ENCODE measurements around the gene FOXJ1. TPM values are rescaled to one million over a fixed set of nuclear protein-coding genes. Genes with fewer than 3 reads are reported as not detected.

Gene FOXJ1
- total and polyA plus RNA-seq, 2 donors = 0.90 to 1.4 TPM

DNA sequence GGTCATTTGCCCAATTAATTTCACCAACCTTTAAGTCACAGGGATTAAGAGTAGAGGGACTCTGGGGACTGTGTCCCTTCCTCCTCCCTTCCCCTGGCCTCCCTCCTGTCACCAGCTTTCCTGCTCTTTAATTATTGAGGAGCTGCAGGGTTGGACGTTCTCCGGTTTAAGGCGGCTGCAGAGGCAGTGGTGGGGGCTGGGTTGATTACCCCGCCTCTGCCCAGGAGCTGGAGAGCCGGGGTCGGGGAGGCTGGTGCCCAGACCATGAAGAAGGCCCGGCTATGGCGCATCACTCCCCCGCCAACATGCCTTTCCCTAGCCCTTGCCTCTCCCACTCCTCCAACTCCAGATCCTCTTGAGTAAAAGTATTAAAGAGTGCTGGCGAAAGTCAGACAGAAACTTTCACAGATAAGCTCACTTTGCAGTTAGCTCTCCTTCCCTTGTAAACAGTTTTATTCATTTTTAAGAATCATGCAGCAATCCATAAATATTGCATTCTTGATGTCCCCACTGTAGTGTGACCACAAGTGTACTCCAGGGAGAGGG lies 1.1 kb upstream of the FOXJ1 start:
- no peaks in the 10 kb centered on the region for H3K4me1 ChIP-seq (ENCODE audit: insufficient read depth)
- no peak for DNase-seq (ENCODE audit: extremely low spot score)
- no peak overlapping the region for H3K4me3 ChIP-seq (ENCODE audit: low read depth, low read length)
- no peak overlapping the region for H3K27ac ChIP-seq (ENCODE audit: low read depth)
- H3K36me3 ChIP-seq (ENCODE audit: insufficient read depth) = no peaks in the 10 kb centered on the region
- 63% methylated on average over 10 of the region's 10 CpGs for WGBS

DNA sequence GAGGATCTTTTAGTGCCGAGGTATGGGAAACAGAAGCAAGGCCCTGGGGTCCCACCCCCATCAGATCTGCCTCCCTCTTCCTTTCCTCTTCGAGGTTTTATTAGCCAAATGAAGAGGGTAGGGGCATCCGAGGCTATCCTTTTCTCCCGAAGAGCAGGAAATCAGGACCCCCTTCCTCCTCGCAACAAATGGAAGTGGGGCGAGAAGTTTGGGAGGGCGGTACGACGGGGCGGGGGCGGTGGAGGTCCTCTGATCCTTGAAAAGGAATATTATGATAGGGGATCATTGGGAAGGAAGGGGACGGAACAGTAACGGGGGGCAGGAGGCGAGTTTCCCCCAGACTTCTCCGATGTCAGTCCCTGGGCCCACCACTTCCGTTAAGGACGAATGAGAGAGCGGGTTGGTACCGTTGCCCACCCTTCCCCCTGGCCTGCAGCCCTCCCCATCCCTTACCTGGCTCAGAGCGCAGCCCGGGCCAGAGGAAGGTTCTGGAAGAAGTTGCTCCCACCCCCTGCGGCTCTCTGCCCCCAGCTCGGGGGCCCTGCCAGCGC lies 309 bp downstream of the FOXJ1 start:
- WGBS = 6% methylated on average over 24 of the region's 24 CpGs
- H3K27ac ChIP-seq (ENCODE audit: low read depth) = no peak overlapping the region
- peak overlapping the region; percentile 36 for H3K4me3 ChIP-seq (ENCODE audit: low read depth, low read length)
- H3K36me3 ChIP-seq (ENCODE audit: insufficient read depth) = no peaks in the 10 kb centered on the region
- no peaks in the 10 kb centered on the region for H3K4me1 ChIP-seq (ENCODE audit: insufficient read depth)
- no peak for DNase-seq (ENCODE audit: extremely low spot score)

- no peak overlapping the region for H3K4me3 ChIP-seq (ENCODE audit: low read depth, low read length)
Observed at GRCh38 chr17:76139801-76140660, 1.0 kb downstream of the FOXJ1 start.

GRCh38 chr17:76138896-76139752 lies 1.9 kb downstream of the FOXJ1 start:
- WGBS = 57% methylated on average over 15 of the region's 15 CpGs
- Histone ChIP-seq H3K27ac (ENCODE audit: low read depth) (no peak overlapping the region), H3K4me1 (ENCODE audit: insufficient read depth) (no peaks in the 10 kb centered on the region), H3K4me3 (ENCODE audit: low read depth, low read length) (no peak overlapping the region), H3K36me3 (ENCODE audit: insufficient read depth) (no peaks in the 10 kb centered on the region)
- DNase-seq (ENCODE audit: extremely low spot score) = no peak

More at GRCh38 chr17:76139801-76140660, 1.0 kb downstream of the FOXJ1 start:
- H3K27ac ChIP-seq (ENCODE audit: low read depth) = no peak overlapping the region
- WGBS = 14% methylated on average over 78 of the region's 78 CpGs
- H3K4me1 ChIP-seq (ENCODE audit: insufficient read depth) = no peaks in the 10 kb centered on the region
- DNase-seq (ENCODE audit: extremely low spot score) = no peak
- H3K36me3 ChIP-seq (ENCODE audit: insufficient read depth) = no peaks in the 10 kb centered on the region

- DNase-seq (ENCODE audit: extremely low spot score) = no peak
- Histone ChIP-seq H3K27ac (ENCODE audit: low read depth) (no peak overlapping the region), H3K4me1 (ENCODE audit: insufficient read depth) (no peaks in the 10 kb centered on the region), H3K36me3 (ENCODE audit: insufficient read depth) (no peaks in the 10 kb centered on the region), H3K4me3 (ENCODE audit: low read depth, low read length) (no peak overlapping the region)
- 34% methylated on average over 23 of the region's 23 CpGs for WGBS
Observed at GRCh38 chr17:76138234-76138895, 2.7 kb downstream of the FOXJ1 start.

DNA sequence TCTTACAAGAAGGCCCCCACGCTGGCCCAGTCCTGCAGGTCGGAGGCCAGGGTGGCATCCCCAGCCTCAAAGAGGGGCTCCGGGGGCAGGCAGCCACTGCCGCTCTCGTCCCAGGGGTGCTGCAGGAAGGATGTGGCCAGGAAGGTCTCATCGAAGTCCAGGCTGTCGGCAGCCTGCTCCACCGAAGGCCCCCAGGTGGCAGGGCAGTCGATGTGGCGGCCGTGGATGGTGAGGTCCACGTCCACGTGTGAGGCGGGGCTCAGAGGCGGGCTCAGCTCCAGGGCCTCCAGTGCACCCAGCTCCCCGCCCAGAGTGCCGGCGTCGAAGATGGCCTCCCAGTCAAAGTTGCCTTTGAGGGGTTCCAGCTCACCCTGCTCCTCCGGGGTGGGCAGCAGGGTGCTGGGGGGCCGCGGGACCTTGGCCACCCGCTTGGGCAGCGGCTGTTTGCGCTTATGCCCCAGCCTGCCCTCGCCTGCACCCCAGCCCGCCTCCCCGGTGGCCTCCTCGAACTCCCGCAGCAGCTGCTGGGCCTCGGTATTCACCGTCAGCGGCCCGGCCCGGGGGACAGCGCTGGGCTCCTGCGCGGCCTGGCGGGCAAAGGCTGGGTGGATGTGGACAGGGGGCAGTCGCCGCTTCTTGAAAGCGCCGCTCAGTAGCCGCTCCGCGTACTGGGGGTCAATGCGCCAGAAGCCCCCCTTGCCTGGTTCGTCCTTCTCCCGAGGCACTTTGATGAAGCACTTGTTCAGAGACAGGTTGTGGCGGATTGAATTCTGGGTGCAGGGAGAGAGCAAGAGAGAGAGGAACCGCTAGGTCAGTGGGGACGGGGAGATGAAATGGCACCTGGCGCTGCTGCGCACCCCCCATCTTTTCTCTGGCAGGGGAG lies 3.5 kb downstream of the FOXJ1 start:
- Histone ChIP-seq H3K27ac (ENCODE audit: low read depth) (no peak overlapping the region), H3K4me1 (ENCODE audit: insufficient read depth) (no peaks in the 10 kb centered on the region), H3K4me3 (ENCODE audit: low read depth, low read length) (no peak overlapping the region), H3K36me3 (ENCODE audit: insufficient read depth) (no peaks in the 10 kb centered on the region)
- DNase-seq (ENCODE audit: extremely low spot score) = no peak
- 46% methylated on average over 54 of the region's 54 CpGs for whole genome bisulfite sequencing

DNA sequence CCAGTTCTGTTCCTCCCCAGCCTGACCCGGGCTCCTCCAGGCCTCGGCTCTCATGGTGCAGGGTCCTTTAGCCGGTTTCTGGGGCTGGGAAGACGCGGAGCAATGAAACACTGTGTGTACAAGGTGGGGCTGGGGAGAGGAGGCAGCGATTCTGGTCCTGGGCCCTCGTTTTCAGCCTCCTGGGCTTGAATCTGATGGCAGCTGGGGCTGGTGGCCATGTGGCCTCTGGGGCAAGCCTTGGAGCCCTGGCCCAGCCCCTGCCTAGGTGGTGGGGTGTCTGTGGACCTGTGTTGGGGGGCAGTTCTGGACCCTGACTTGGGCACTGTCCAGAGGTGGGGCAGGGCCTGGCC lies 4.1 kb downstream of the FOXJ1 start:
- H3K36me3 ChIP-seq (ENCODE audit: insufficient read depth) = no peaks in the 10 kb centered on the region
- 61% methylated on average over 7 of the region's 7 CpGs for WGBS
- no peaks in the 10 kb centered on the region for H3K4me1 ChIP-seq (ENCODE audit: insufficient read depth)

DNA sequence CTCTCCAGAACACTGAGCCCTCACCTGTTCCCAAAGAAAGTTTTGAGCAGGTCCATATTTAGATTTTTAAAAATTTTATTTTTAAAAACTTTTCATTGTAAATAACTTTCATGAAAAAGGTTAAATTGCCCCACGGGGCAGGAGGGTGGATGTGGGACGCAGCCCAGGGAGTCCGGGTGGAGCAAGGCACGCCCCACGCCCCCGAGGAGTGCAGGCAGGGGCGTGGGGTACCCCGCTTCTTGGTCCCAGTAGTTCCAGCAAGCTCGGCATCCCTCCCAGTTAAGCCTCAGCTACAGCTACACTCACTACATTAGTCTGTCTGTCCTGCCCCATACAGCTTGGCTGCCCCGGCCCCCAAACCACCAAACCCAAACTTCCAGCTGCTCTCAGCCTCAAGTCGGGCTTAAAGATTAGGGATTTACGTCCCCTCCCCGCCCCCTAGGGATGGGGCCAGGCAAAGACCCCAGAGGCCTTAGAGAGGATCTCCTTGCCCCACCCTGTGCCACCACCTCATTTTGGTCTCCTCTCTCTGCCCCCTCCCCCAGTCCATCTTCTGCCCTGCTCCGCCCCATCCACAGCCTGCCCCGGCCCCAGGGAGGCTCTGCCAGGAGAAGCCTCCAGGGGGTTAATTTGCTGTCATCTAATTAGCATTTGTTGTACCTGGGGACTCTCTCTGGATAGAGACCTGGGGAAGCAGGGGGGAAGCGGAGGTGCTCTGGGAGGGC lies 4.6 kb downstream of the FOXJ1 start:
- Histone ChIP-seq H3K4me3 (ENCODE audit: low read depth, low read length) (no peak overlapping the region), H3K4me1 (ENCODE audit: insufficient read depth) (no peaks in the 10 kb centered on the region), H3K27ac (ENCODE audit: low read depth) (no peak overlapping the region), H3K36me3 (ENCODE audit: insufficient read depth) (no peaks in the 10 kb centered on the region)
- WGBS = 78% methylated on average over 16 of the region's 16 CpGs
- DNase-seq (ENCODE audit: extremely low spot score) = no peak

More for the DNA sequence above, 4.1 kb downstream of the FOXJ1 start:
- DNase-seq (ENCODE audit: extremely low spot score) = no peak
- Histone ChIP-seq H3K4me3 (ENCODE audit: low read depth, low read length) (no peak overlapping the region), H3K27ac (ENCODE audit: low read depth) (no peak overlapping the region)

DNA sequence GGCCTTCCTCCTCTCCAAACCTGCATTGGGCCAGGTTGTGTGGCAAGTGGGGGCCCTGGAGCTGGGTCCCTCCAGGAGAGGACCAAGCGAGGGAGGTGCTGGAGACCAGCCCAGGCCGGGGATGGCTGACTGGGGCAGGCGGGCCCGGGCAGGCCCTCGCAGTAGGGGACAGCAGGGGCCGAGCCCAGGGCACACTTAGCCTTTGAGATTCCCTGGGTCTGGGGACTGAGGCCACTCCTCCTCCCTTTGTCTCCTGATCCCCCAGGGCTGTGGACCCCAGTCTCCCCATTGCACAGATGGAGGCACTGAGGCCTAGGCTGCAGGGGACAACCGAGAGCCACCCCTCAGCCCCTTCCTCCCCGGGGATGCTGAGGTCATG lies 5.2 kb downstream of the FOXJ1 start:
- no peak for DNase-seq (ENCODE audit: extremely low spot score)
- no peak overlapping the region for H3K27ac ChIP-seq (ENCODE audit: low read depth)
- WGBS = 65% methylated on average over 8 of the region's 8 CpGs
- no peaks in the 10 kb centered on the region for H3K36me3 ChIP-seq (ENCODE audit: insufficient read depth)
- no peak overlapping the region for H3K4me3 ChIP-seq (ENCODE audit: low read depth, low read length)
- no peaks in the 10 kb centered on the region for H3K4me1 ChIP-seq (ENCODE audit: insufficient read depth)

DNA sequence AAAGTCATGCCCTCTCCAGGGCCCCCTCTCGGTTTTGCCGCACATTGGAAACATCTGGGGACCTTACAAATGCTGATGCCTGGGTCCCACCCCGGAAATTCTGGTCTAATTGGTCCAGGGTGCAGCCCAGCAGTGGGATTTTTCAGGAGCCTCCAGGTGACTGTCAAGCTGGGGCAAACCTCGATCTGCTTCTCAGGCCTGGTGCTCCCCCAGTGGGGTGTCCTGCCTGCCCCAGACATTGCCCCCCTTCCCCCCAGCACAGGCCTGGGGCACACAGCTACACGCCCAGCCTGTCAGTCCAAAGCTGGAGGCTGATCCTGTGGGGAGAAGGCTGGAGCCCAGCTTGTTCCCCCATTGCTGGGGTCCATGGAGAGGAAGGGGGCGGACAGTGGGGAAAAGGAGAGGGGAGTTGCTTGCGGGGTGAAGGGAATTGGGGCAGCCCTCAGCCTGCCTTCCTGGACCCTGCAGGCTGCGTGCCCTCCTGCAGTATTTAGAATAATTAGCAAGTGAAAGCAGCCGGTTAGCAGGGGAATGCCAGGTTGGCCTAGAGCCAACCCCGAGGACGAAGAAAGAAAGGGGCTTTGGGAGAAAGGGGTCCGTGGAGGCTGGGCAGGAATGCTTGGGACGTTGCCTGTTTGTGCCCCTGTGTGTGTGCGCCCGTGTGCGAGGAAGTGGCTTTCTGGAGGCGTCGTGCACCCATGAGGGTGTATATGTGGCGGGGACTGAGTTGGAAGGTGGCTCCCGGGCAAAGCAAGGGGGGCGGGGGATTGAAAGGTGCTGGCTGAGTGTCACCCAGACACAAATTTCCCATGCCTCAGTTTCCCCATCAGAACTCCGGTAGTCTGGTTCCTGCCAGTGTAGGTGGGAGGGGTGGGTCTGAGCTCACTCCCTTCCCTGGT lies 5.9 kb downstream of the FOXJ1 start:
- no peaks in the 10 kb centered on the region for H3K4me1 ChIP-seq (ENCODE audit: insufficient read depth)
- H3K36me3 ChIP-seq (ENCODE audit: insufficient read depth) = no peaks in the 10 kb centered on the region
- WGBS = 43% methylated on average over 22 of the region's 22 CpGs
- DNase-seq (ENCODE audit: extremely low spot score) = no peak
- no peak overlapping the region for H3K27ac ChIP-seq (ENCODE audit: low read depth)
- no peak overlapping the region for H3K4me3 ChIP-seq (ENCODE audit: low read depth, low read length)

DNA sequence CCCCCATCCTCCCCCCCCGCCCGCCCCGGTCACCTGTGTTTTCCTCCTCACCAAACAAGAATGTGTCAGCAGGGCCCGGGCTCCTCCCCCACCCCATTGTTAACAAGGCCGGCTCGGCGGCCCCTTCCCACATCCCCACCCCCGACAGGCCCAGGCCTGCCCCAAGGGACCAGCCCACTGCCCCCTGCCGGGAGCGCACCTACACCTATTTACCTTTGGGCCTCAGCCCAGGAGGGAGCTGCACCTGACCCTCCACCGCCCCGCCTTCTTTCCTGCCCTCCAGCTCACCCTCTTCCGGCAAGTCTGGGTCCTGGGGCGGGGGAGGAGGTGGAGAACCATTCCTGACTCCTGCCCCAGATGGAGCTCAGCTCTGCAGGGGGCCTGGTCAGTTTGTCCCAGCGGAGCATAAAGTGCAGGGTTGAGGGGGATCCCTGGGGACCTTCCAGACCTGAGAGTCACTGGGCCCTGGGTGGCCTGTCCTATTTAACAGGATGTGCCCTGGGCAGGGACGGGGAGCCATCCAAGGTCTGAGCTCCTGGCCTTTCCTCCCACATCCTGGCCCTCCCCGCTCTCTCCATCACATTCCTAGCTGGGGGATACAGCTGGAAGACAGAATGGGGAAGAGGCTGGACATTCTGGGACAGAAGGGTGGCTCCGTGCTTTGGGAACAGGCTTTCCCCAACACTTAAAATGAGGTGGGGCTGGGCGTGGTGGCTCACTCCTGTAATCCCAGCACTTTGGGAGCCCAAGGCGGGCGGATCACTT lies 8.3 kb downstream of the FOXJ1 start:
- 27% methylated on average over 21 of the region's 21 CpGs for WGBS
- no peaks in the 10 kb centered on the region for H3K36me3 ChIP-seq (ENCODE audit: insufficient read depth)
- no peak overlapping the region for H3K27ac ChIP-seq (ENCODE audit: low read depth)
- peak; percentile 76 for DNase-seq (ENCODE audit: extremely low spot score)
- no peak overlapping the region for H3K4me3 ChIP-seq (ENCODE audit: low read depth, low read length)
- no peaks in the 10 kb centered on the region for H3K4me1 ChIP-seq (ENCODE audit: insufficient read depth)

Data from urinary bladder (tissue), 4 donors.